ENCODE data around the gene NOP53. TPM values are rescaled to one million over a fixed set of nuclear protein-coding genes. Genes with fewer than 3 reads are reported as not detected.

NOP53 gene
- total and polyA plus RNA-seq, 2 of the 8 experiments (the other 6 are each of a cell fraction or from before 2014, with no cell fraction given): 107 to 245 TPM

DNA sequence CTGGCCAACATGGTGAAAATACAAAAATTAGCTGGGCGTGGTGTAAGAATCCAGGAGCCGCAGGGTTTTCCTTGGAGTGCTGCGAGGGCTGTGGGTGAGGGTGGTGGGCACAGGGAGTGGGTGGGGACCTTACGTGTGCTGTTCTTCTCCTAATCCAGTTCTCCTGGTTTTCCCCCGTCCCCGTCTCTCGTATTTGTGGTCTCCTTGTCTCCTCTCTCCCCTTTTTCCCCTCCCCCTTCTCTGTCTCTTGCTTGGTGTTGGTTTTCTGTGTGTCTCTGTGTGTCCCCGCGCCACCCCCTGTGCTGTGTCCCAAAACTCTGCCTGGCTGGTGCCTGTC is 34.8 kb downstream of the NOP53 start:
- peaks cover 7% of the 10 kb centered on the region for H3K79me1 ChIP-seq (ENCODE audit: low read depth, low read length)
- WGBS, 2 experiments (ENCODE audit: extremely low coverage in 1 of 2, insufficient coverage in 1 of 2, insufficient read length in 1 of 2, insufficient replicate concordance in 2 of 2, low coverage in 1 of 2, low lambda C conversion rate in 2 of 2, missing lambda C conversion rate in 1 of 2): 90% methylated on average over 9 of the region's 9 CpGs; no CpG with 5 or more reads in 1 of the 2 experiments
- H3K4me3 ChIP-seq (ENCODE audit: extremely low read depth in 1 of 4, insufficient read depth in 2 of 4, low read depth in 3 of 4, low read length in 4 of 4): peak overlapping the region; percentile 19 to 97 (median 68); a peak in 5 of 8 replicates
- H3K23me2 ChIP-seq (ENCODE audit: low read depth, low read length): peaks cover 8% of the 10 kb centered on the region
- no peak overlapping the region for H4K5ac ChIP-seq (ENCODE audit: insufficient read length, low read depth, low read length)
- no peaks in the 10 kb centered on the region for H3K9me3 ChIP-seq (ENCODE audit: insufficient read depth in 2 of 2, low read depth in 1 of 2, low read length in 1 of 2)
- H4K20me1 ChIP-seq (replicated peaks in 1 of 2; ENCODE audit: control insufficient read depth in 1 of 2, insufficient read depth in 2 of 2, low read length in 2 of 2): peaks cover 8 to 24% of the 10 kb centered on the region in 2 experiments
- no peak overlapping the region for H3K9ac ChIP-seq (replicated peaks in 1 of 4; ENCODE audit: extremely low read depth in 1 of 4, low read depth in 3 of 4, low read length in 3 of 4)
- H3K18ac ChIP-seq (ENCODE audit: extremely low read depth, low read length): no peak overlapping the region; the same call in 1 of the 2 replicates
- H2AK5ac ChIP-seq (ENCODE audit: low read depth, low read length): no peak overlapping the region
- H3K4me2 ChIP-seq (ENCODE audit: insufficient read depth in 1 of 2, low read depth in 2 of 2, low read length in 2 of 2): peak overlapping the region; percentile 59 to 92
- H2BK120ac ChIP-seq (replicated peaks; ENCODE audit: low read depth, low read length): no peak overlapping the region
- ChIA-PET POLR2A (ENCODE audit: partially characterized antibody) (interaction anchor here (0.6 to 3.9 kb wide), 10 partner anchors 8 to 91 kb away, joined by 3 to 27 read pairs (median 4); partner anchors contain the start of gene NOP53), CTCF (ENCODE audit: partially characterized antibody) (interaction anchor here (0.7 to 3.4 kb wide), 5 partner anchors 8 to 322 kb away, joined by 3 to 32 read pairs (median 5); partner anchors contain the start of gene EHD2)
- H2BK12ac ChIP-seq (ENCODE audit: low read depth, low read length): no peak overlapping the region
- no peak overlapping the region for H2BK20ac ChIP-seq (ENCODE audit: low read length)
- H3K56ac ChIP-seq (replicated peaks; ENCODE audit: insufficient read length, low read depth, low read length): no peak overlapping the region
- 0 out of 2 replicates have a peak overlapping the region, but pooled peaks have one; percentile 44 for H2BK5ac ChIP-seq (ENCODE audit: low read depth, low read length)
- no peak overlapping the region for H3K23ac ChIP-seq (ENCODE audit: insufficient read length)
- H3K27ac ChIP-seq (ENCODE audit: low read depth, low read length): no peak overlapping the region
- peaks cover 14 to 36% (median 31%) of the 10 kb centered on the region in 4 experiments for H3K36me3 ChIP-seq (ENCODE audit: control insufficient read depth in 2 of 4, insufficient read depth in 4 of 4, low read length in 3 of 4)
- no peak overlapping the region for H4K8ac ChIP-seq (ENCODE audit: extremely low read depth, insufficient read depth, low read length)
- DNase-seq (ENCODE audit: low read depth in 1 of 2, low spot score in 2 of 2) (no peak), FAIRE-seq (no peak)
- H2AFZ ChIP-seq (ENCODE audit: low read length): no peak overlapping the region
- H3K79me2 ChIP-seq (ENCODE audit: control insufficient read depth in 1 of 2, insufficient read depth in 2 of 2, low read length in 2 of 2): peaks cover 13 to 25% of the 10 kb centered on the region in 2 experiments
- no peak overlapping the region for H3K4ac ChIP-seq (replicated peaks; ENCODE audit: insufficient read length, low read depth, low read length)
- no peak overlapping the region for H2BK15ac ChIP-seq (ENCODE audit: low read length)
- H4K91ac ChIP-seq (replicated peaks; ENCODE audit: insufficient read length, low read length): no peak overlapping the region
- H3K27me3 ChIP-seq (replicated peaks in 1 of 4; ENCODE audit: control insufficient read depth in 3 of 4, extremely low read depth in 1 of 4, insufficient read depth in 3 of 4, low read length in 3 of 4): no peaks in the 10 kb centered on the region
- no peak overlapping the region for H3K14ac ChIP-seq (ENCODE audit: insufficient read length)
- peaks cover 0 to 6% (median 4%) of the 10 kb centered on the region in 4 experiments; a peak in 4 of 7 replicates for H3K4me1 ChIP-seq (replicated peaks in 1 of 4; ENCODE audit: control insufficient read depth in 3 of 4, insufficient read depth in 4 of 4, low read length in 3 of 4)
- no peak for TF ChIP-seq ATF3 (IDR thresholded peaks at IDR 0.05; ENCODE audit: insufficient read depth, low read depth, low read length)
- TF ChIP-seq SP1 (IDR thresholded peaks at IDR 0.05; ENCODE audit: low read depth, low read length): no peak
- TF ChIP-seq, protein P1, sequence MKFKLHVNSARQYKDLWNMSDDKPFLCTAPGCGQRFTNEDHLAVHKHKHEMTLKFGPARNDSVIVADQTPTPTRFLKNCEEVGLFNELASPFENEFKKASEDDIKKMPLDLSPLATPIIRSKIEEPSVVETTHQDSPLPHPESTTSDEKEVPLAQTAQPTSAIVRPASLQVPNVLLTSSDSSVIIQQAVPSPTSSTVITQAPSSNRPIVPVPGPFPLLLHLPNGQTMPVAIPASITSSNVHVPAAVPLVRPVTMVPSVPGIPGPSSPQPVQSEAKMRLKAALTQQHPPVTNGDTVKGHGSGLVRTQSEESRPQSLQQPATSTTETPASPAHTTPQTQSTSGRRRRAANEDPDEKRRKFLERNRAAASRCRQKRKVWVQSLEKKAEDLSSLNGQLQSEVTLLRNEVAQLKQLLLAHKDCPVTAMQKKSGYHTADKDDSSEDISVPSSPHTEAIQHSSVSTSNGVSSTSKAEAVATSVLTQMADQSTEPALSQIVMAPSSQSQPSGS (IDR thresholded peaks at IDR 0.05; ENCODE audit: low read length): no peak
- TF ChIP-seq BRCA1 (IDR thresholded peaks at IDR 0.05; ENCODE audit: low read depth, low read length): no peak
